Colon (tissue), 2 donors: ENCODE measurements around the gene LEPROT.
"Not testable (repeated sequence)": the region's sequence is repeated elsewhere in the genome, so short reads cannot be mapped to it uniquely, and the experiment has no call there.

Experiments used
- FAIRE-seq: peaks from 2 replicates; lab custom pipeline; 2012; peaks lifted over from hg19 to GRCh38; lab: Jason Lieb, UNC
- donor health status: control.
- donor health status: control.

The LEPROT gene

GRCh38 chr1:65437616-65438015 lies 17.1 kb downstream of the LEPROT start:
- no peak for FAIRE-seq

GRCh38 chr1:65440322-65440900 lies 19.9 kb downstream of the LEPROT start:
- no peak for FAIRE-seq

- FAIRE-seq = no peak
These were observed 20.4 kb downstream of the LEPROT start for GRCh38 chr1:65440915-65441314.

- FAIRE-seq = no peak
These were observed 21.0 kb downstream of the LEPROT start for GRCh38 chr1:65441464-65441863.

GRCh38 chr1:65442442-65442841 lies 22.0 kb downstream of the LEPROT start:
- no peak for FAIRE-seq

GRCh38 chr1:65443647-65444046 lies 23.2 kb downstream of the LEPROT start:
- FAIRE-seq = no peak

GRCh38 chr1:65444128-65444640 lies 23.7 kb downstream of the LEPROT start:
- FAIRE-seq = no peak

- FAIRE-seq = no peak
These were observed 25.4 kb downstream of the LEPROT start for GRCh38 chr1:65445837-65446236.

GRCh38 chr1:65449214-65449823 lies 28.9 kb downstream of the LEPROT start:
- FAIRE-seq = no peak

- not testable (repeated sequence) for FAIRE-seq
These were observed 35.2 kb downstream of the LEPROT start for GRCh38 chr1:65455678-65456077.

- no peak for FAIRE-seq
These were observed 36.0 kb downstream of the LEPROT start for GRCh38 chr1:65456481-65456880.

- FAIRE-seq = no peak
These were observed 37.4 kb downstream of the LEPROT start for GRCh38 chr1:65457868-65458267.

- FAIRE-seq = no peak
These were observed 38.4 kb downstream of the LEPROT start for GRCh38 chr1:65458730-65459396.

- no peak for FAIRE-seq
These were observed 38.9 kb downstream of the LEPROT start for GRCh38 chr1:65459397-65459768.

GRCh38 chr1:65465837-65466236 lies 45.4 kb downstream of the LEPROT start:
- FAIRE-seq = not testable (repeated sequence)

GRCh38 chr1:65467536-65467935 lies 47.1 kb downstream of the LEPROT start:
- no peak for FAIRE-seq

- no peak for FAIRE-seq
These were observed 48.8 kb downstream of the LEPROT start for GRCh38 chr1:65469126-65469888.

- no peak for FAIRE-seq
These were observed 49.4 kb downstream of the LEPROT start for GRCh38 chr1:65469889-65470340.

GRCh38 chr1:65470766-65471165 lies 50.3 kb downstream of the LEPROT start:
- no peak for FAIRE-seq

- FAIRE-seq = no peak
These were observed 50.9 kb downstream of the LEPROT start for GRCh38 chr1:65471213-65471833.

- FAIRE-seq = no peak
These were observed 51.4 kb downstream of the LEPROT start for GRCh38 chr1:65471861-65472332.

- FAIRE-seq = no peak
These were observed 55.9 kb downstream of the LEPROT start for GRCh38 chr1:65476327-65476726.
